ENCODE measurements around the gene NFKBIB.
"Not testable (repeated sequence)": the region's sequence is repeated elsewhere in the genome, so short reads cannot be mapped to it uniquely, and the experiment has no call there.

The NFKBIB gene

GRCh38 chr19:38875656-38876395 lies 23.9 kb upstream of the NFKBIB start:
- in situ Hi-C loops (cut with MboI; ENCODE audit: low sequenced_read_pairs), result no loop called here

- in situ Hi-C loops (cut with MboI; ENCODE audit: low sequenced_read_pairs), result no loop called here
Observed at GRCh38 chr19:38877781-38878574, 21.8 kb upstream of the NFKBIB start, which contains the start of gene RINL. RINL (minus strand) TSS chr19:38878275; CDS start chr19:38876742, 1,533 bp downstream.

- in situ Hi-C loops (cut with MboI; ENCODE audit: low sequenced_read_pairs), result no loop called here
Observed at GRCh38 chr19:38878575-38879399, 21.0 kb upstream of the NFKBIB start.

- in situ Hi-C loops (cut with MboI; ENCODE audit: low sequenced_read_pairs), result no loop called here
Observed at GRCh38 chr19:38879400-38879751, 20.4 kb upstream of the NFKBIB start.

GRCh38 chr19:38880076-38880881 lies 19.5 kb upstream of the NFKBIB start:
- in situ Hi-C loops (cut with MboI; ENCODE audit: low sequenced_read_pairs), result no loop called here

- in situ Hi-C loops (cut with MboI; ENCODE audit: low sequenced_read_pairs), result no loop called here
Observed at GRCh38 chr19:38880882-38881609, 18.7 kb upstream of the NFKBIB start.

- in situ Hi-C loops (cut with MboI; ENCODE audit: low sequenced_read_pairs), result no loop called here
Observed at GRCh38 chr19:38883286-38883685, 16.5 kb upstream of the NFKBIB start.

GRCh38 chr19:38884691-38885090 lies 15.1 kb upstream of the NFKBIB start:
- in situ Hi-C loops (cut with MboI; ENCODE audit: low sequenced_read_pairs), result not testable (repeated sequence)

- in situ Hi-C loops (cut with MboI; ENCODE audit: low sequenced_read_pairs), result no loop called here
Observed at GRCh38 chr19:38888876-38889275, 10.9 kb upstream of the NFKBIB start.

GRCh38 chr19:38889803-38890202 lies 10.0 kb upstream of the NFKBIB start:
- in situ Hi-C loops (cut with MboI; ENCODE audit: low sequenced_read_pairs), result no loop called here

- in situ Hi-C loops (cut with MboI; ENCODE audit: low sequenced_read_pairs), result no loop called here
Observed at GRCh38 chr19:38890686-38891085, 9.1 kb upstream of the NFKBIB start.

- in situ Hi-C loops (cut with MboI; ENCODE audit: low sequenced_read_pairs), result no loop called here
Observed at GRCh38 chr19:38891771-38892170, 8.0 kb upstream of the NFKBIB start.

- in situ Hi-C loops (cut with MboI; ENCODE audit: low sequenced_read_pairs), result no loop called here
Observed at GRCh38 chr19:38892841-38893240, 6.9 kb upstream of the NFKBIB start.

- in situ Hi-C loops (cut with MboI; ENCODE audit: low sequenced_read_pairs), result no loop called here
Observed at GRCh38 chr19:38893341-38893771, 6.4 kb upstream of the NFKBIB start.

- in situ Hi-C loops (cut with MboI; ENCODE audit: low sequenced_read_pairs), result no loop called here
Observed at GRCh38 chr19:38894968-38895367, 4.8 kb upstream of the NFKBIB start.

- in situ Hi-C loops (cut with MboI; ENCODE audit: low sequenced_read_pairs), result no loop called here
Observed at GRCh38 chr19:38898788-38899446, 852 bp upstream of the NFKBIB start.

- in situ Hi-C loops (cut with MboI; ENCODE audit: low sequenced_read_pairs), result no loop called here
Observed at GRCh38 chr19:38900202-38900629, 447 bp downstream of the NFKBIB start.

- in situ Hi-C loops (cut with MboI; ENCODE audit: low sequenced_read_pairs), result no loop called here
Observed at GRCh38 chr19:38900743-38901190, 998 bp downstream of the NFKBIB start.

- in situ Hi-C loops (cut with MboI; ENCODE audit: low sequenced_read_pairs), result no loop called here
Observed at GRCh38 chr19:38901683-38902082, 1.9 kb downstream of the NFKBIB start.

Measured in HL-60/S4 (cell line).